ENCODE results near the gene RPS25.
"Not testable (repeated sequence)": the region's sequence is repeated elsewhere in the genome, so short reads cannot be mapped to it uniquely, and the experiment has no call there.

RPS25 gene

DNA sequence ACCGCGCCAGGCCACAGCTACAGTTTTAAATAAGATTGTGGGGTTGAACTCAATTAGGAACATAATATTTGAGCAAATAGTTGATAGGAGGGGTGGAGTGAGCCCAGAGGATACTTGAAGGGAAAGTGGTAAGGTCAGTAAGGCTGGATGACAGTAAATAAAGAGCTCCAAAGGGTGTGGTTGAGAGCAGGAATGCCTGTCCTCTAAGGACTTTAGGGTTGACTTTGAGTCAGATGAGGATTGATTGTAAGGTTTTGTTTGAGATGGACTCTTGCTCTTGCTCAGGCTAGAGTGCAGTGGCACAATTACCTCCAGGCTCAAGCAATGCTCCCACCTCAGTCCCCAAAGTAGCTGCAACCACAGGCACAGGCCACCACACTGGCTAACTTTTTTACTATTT, 44.2 kb downstream of the RPS25 start:
- H3K9me3 ChIP-seq (ENCODE audit: control insufficient read depth, low read length), result no peaks in the 10 kb centered on the region
- WGBS, 2 experiments, result 87 to 96% methylated on average over 2 of the region's 2 CpGs
- H3K4me1 ChIP-seq (ENCODE audit: control insufficient read depth, insufficient read depth, low read length), result peaks cover 4% of the 10 kb centered on the region
- H3K27ac ChIP-seq (ENCODE audit: insufficient read depth, low read depth, low read length, poor library complexity, severe bottlenecking), result no peak overlapping the region
- H3K27me3 ChIP-seq (ENCODE audit: control insufficient read depth, insufficient read depth, low read length, poor library complexity, severe bottlenecking), result no peaks in the 10 kb centered on the region
- no peaks in the 10 kb centered on the region for H3K36me3 ChIP-seq (ENCODE audit: control insufficient read depth, insufficient read depth, low read length)
- no peak overlapping the region for H3K4me3 ChIP-seq (ENCODE audit: insufficient read depth, low read depth, low read length)

DNA sequence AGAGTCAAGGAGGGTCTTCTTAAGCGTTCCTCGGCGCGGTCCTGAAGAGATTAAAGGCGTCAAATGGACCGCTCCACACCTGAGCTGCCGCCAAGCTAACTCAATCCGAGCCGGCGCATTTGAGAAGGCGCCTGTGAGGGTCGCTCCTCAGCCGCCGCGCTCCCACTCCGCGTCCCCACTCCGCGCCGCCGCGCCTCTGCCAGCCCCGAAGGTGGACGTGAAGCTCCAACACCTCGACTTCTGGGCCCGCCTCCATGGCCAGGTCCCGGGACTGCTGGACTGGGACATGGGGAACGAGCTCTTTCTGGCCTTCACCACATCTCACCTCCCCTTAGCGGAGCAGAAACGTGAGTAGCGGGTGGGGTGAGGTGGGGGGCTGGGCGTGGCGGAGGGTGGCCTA, 46.5 kb downstream of the RPS25 start, which contains the start of gene FOXR1:
Gene FOXR1 (plus strand): TSS at position 116 of the 400 bp plus-strand sequence. CDS start 171 bp downstream, at position 287.
- H3K27me3 ChIP-seq (ENCODE audit: control insufficient read depth, insufficient read depth, low read length, poor library complexity, severe bottlenecking), result no peaks in the 10 kb centered on the region
- no peak within 1 kb of the TSS for H3K4me3 ChIP-seq (ENCODE audit: insufficient read depth, low read depth, low read length)
- H3K4me1 ChIP-seq (ENCODE audit: control insufficient read depth, insufficient read depth, low read length), result no peaks in the 10 kb centered on the region
- H3K36me3 ChIP-seq (ENCODE audit: control insufficient read depth, insufficient read depth, low read length), result no peaks in the 10 kb centered on the region
- WGBS, 2 experiments, result 93 to 96% methylated on average over 33 of the region's 33 CpGs
- H3K27ac ChIP-seq (ENCODE audit: insufficient read depth, low read depth, low read length, poor library complexity, severe bottlenecking), result no peak within 1 kb of the TSS
- H3K9me3 ChIP-seq (ENCODE audit: control insufficient read depth, low read length), result no peaks in the 10 kb centered on the region

- H3K4me3 ChIP-seq (ENCODE audit: insufficient read depth, low read depth, low read length); H3K9me3 ChIP-seq (ENCODE audit: control insufficient read depth, low read length); H3K36me3 ChIP-seq (ENCODE audit: control insufficient read depth, insufficient read depth, low read length); H3K27me3 ChIP-seq (ENCODE audit: control insufficient read depth, insufficient read depth, low read length, poor library complexity, severe bottlenecking); H3K4me1 ChIP-seq (ENCODE audit: control insufficient read depth, insufficient read depth, low read length); H3K27ac ChIP-seq (ENCODE audit: insufficient read depth, low read depth, low read length, poor library complexity, severe bottlenecking): not testable (repeated sequence)
- 88 to 94% methylated on average over 2 of the region's 2 CpGs for WGBS, 2 experiments
Observed at GRCh38 chr11:118969508-118969907, 48.6 kb downstream of the RPS25 start.
